NCI-H82 (cell line): Measurements from ENCODE around the gene DMRTB1.

Experiments
- DNase-seq: peaks from one replicate; lab custom pipeline; 2025; lab: John Stamatoyannopoulos, UW

Gene DMRTB1

DNA sequence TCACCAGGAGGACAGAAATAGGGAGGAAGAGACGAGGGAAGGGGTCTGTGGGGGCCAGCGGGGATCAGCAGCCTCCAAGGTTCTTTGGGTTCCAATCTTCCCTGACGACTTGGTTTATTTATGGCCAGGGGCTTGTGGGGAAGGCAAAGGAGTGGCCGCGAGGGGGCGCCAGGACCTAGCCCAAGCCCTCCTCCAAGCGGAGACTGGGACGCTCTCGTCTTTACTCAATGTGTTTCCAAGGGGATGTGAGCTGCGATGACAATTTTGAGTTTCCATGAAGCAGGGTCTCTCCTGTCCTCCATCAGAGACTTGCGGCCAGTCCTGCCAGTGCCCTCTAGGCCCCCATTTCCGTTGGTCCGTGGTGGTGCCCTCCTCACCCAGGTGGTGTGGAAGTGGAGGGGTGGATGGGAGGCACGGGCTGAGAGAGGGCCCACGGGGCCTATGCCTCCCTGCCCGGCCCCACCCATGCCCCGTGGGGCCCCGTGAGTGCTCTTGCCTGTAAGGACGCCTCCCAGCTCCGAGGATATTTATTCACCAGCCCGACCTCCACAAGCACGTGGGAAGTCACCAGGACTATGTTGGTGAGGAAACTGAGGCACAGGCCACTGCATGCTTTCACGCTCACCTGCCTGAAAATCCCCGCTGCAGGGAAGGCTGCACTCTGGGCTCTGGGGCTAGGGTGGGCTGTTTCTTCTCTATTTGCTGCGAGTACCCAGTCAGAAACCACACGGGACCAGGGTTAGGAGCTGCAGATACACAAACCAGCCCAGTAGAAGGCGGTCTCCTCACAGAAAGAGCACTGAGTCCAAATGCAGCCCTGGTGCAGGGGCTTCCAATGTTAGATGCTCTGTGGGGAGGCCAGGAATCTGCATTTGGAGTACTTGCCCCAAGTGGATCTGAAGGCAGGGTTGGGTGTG, 26.5 kb downstream of the DMRTB1 start:
- DNase-seq = peak; percentile 93

DNA sequence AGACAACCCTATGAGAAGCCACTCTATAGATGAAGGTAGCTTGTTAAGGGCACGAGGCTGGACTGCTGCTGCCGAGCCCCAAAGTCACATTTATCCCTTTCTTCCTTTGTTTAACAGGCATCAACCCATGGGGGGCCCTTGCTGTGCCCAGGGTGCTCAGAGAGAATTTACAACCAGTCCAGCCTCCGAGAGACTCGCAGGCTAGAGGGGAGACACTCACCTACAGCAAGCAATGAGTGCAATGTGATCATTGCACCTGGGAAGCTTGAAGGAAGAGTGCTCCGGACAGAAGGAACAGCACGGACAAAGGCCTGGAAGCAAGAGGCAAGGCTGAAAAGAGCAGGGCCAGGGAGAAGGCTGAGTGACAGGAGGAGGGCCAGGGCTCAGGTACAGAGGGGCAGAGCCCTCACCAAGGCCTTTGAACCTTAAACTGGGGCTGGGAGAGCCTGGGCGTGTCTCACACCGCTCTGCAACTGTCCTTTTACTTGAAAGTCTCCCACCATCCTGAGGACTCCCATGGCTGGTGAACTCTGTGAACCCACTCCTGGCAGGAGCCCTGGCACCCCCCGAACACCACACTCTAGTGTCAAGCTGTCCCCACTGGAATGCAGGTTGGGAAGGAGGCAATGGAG, 27.3 kb downstream of the DMRTB1 start:
- no peak for DNase-seq

DNA sequence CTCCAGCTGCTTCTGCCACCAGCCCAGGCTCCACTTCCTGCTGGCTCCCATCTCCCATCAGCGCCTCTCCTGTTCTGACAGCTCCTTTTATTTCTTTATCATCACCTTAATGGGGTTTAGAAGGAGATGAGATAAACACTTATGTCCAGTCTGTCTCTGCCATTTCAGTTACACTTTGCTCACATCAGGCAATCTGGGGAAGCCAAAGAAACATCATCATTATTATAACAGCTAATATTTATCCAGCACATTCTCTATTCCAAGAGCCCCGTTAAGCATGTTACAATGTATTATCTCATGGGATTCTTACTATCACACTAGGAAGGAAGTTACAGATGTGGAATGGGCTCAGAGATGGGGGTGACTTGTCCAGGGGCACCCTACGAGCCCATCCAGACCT, 31.2 kb downstream of the DMRTB1 start:
- no peak for DNase-seq

DNA sequence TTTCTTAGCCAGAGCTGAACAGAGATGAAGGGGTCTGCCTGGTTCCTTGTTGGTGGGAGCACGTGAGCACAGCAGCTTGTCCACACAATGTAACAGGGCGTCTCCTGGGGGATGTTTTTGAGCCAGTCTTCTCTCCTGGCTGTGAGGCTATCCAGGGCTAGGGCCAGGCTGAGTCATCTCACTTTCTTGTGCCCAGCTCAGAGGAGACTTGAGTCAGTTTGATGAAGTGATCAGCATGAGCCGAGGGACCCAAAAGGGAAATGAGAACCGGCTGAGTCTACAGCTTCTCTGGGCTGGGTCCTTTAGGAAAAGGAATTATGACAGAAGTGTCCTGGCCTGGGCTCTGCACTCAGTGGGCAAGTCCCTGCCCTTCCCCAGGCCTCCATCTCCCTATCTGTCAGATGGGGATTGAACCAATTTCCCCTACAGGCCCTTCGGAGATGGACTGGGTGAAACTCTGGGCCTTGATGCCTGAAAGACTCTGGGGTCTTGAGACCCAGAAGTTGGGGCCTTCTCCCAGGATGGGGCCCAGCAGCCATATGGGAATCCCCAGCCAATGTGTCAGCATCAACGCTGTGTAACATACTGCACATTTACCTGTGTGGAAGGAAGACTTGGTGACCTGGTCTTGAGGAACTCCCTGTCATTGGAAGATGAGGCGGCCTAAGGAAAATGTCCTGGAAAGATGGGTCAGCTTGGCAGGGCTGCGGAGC, 36.6 kb downstream of the DMRTB1 start:
- no peak for DNase-seq

DNA sequence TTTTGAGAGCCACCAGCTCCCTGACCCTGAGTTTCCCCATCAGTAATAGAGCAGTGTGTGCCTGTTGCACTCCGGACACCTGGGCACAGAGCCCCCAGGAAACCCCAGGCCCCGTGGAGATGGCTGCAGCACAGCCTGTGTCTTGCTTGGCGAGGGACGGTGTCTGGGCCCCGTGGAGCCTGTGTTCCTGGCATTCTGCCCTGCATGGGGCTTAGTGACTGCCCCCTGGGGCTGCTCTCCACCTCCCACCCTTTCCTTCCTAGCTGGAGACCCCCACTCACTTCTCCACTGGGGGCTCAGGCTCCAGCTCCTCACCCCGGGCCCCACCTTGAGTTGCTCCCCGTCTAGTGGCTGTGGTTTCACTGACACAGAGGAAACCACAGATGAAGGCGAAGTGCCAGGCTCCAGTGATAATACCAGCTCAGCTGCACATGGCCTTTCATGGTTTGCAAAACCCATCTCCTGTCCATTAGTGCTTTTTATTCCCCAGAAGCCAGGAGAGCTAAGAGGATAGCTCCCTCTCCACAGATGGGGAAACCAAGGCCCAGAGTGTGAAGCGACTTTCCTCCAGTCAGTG, 39.4 kb downstream of the DMRTB1 start:
- no peak for DNase-seq

DNA sequence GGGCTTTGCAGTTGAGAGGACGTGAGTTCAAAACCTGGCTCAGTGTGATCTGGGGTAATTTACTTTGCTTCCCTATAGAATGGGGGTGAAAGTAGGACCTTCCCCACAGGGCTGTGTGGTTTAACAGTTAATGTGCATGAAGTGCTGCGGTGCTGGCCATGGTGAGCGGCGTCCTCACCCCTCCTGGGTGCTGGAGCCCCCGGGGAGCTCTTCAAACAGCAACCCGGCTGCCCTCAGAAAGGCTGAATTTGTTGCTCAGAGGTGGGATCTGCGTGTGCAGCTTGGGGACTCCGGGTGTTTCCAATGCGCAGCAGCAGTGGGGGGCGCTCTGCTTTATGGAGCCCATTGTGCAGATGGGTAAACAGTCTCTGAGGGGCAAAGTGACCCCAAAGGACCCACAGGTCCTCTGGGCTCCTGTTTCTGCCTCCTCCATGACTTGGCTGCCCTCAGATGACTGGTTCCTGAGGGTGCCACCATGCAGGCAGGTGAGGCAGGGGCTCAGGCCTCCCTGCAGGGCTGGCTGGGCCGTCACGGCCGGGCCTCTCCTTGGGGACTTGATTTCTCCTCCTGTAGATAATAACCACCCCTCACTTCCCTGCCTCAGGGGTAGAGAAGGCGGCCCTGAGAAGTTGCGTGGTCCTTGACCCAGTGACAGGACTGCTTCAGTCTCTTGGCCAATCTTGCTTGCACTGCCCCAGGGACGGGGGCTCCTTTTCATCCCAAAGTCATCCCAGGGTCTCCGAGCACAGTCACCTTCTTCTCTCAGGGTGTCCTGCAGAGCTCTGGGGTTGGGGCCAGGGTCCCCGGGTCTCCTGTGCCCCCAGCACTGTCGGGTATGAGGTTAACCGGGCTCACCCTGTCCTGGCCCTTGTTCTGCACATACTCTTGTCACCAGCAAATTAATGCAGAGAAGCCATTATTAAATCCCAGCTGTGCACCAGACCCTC, 40.3 kb downstream of the DMRTB1 start:
- no peak for DNase-seq

DNA sequence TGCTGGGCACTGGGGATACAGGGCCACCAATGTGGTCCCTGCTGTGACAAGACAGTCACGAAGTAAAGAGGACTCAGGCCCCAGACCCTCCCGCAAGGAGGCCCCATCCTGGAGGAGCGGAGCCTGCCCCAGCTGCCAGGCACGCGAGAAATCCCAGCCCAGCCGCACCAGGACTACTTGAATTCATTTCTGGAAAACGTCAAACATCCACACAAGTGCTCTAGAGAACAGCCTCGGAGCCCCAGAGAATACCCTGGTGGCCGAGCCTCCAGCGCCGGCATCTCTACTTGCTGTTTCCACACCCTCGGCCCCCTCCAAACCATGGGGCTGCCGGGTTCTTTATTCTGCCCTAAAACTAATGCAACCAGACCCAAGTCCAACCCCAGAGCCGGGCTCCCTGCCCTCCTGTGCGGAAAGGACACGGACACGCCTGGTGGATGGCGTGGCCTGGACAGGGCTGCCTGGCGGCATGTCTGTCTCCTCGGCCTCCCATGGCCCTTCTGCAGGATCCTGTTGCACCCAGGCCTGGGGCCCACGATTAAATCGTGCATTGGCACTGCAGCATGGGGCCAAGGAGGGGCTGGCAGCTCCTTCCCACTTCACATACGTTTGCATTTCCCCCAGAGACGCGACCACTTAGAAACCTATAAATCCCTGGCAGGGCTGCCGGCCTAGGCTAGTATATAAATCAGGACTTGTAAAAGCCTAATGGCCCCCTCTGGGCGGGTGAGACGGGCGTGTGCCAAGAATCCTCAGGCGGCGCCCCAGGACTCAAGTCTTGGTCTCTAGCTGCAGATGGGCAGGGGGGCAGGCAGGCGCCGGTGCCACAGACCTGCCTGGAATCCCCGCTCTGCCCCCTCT, 41.2 kb downstream of the DMRTB1 start:
- DNase-seq = no peak

DNA sequence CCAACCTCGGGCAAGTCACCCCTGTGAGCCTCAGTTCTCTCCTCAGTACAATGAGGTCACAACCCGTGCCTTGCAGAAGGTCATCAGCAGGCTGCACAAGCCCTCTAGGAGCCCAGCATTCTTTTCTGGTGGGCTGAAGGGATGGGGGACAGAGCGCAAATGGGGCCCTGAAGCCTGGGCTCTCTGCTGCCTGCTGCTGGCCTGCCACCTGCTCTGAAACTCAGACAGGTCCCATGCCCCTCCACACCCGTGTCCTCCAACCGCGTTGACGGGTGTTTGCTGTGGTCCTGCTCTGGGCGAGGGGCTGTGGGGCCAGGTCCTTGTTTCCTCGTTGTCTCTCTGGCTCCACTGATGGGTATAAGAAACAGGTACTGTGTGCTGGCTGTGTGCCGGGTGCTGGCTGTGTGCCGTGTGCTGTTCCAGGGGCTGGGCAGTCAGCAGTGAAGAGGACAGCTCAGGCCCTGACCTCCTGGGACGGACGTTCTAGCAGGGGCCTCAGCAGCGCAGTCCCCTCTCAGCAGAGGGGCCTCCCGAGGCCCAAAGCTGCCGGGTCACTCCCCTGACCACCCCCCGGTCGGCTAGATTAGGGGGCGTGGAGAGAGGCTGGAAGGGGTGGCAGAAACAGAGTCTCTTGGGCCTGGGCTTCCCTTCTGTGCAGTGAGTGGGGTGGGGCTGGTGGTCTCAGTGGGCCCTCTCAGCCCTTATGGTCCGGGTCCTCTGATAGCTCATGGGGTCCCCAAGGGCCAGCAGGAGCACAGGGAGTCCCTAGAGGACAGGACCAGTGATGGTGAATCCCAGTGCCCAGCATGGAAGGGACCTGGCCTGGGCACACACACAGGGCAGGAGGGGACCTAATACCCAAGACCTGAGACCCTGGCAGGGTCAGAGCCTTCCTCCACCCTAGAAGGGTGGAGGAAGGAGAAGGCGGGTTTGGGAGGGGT, 42.1 kb downstream of the DMRTB1 start:
- DNase-seq = no peak

DNA sequence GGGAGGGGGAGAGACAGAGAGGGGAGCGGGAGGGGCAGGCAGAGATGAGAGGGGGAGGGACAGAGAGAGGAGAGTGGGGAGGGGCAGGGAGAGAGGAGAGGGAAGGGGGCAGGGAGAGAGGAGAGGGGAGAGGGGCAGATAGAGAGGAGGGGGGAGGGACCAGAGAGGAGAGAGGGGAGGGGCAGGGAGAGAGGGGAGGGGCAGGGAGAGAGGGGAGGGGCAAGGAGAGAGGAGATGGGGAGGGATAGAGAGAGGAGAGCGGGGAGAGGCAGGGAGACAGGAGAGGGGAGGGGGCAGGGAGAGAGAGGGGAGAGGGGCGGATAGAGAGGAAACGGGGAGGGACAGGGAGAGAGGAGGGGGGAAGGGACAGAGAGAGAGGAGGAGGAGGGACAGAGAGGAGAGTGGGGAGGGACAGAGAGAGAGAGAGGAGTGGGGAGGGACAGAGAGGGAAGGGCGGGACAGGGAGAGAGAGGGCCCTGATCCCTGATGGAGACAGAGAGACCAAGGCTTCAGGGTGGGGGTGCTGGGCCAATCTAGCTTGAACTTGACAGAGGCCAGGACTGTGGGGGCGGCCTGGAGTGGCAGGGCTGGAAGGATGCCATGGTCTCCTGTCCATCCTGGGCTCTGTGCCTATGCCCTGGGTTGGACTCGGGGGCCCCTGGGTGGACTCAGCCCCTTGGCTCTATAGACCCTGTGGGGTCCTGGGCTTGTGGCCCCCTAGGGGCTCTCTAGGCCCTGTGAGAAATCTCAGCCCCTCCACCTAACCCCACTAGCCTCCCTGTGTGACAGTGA, 43.6 kb downstream of the DMRTB1 start:
- peak; percentile 92 for DNase-seq

DNA sequence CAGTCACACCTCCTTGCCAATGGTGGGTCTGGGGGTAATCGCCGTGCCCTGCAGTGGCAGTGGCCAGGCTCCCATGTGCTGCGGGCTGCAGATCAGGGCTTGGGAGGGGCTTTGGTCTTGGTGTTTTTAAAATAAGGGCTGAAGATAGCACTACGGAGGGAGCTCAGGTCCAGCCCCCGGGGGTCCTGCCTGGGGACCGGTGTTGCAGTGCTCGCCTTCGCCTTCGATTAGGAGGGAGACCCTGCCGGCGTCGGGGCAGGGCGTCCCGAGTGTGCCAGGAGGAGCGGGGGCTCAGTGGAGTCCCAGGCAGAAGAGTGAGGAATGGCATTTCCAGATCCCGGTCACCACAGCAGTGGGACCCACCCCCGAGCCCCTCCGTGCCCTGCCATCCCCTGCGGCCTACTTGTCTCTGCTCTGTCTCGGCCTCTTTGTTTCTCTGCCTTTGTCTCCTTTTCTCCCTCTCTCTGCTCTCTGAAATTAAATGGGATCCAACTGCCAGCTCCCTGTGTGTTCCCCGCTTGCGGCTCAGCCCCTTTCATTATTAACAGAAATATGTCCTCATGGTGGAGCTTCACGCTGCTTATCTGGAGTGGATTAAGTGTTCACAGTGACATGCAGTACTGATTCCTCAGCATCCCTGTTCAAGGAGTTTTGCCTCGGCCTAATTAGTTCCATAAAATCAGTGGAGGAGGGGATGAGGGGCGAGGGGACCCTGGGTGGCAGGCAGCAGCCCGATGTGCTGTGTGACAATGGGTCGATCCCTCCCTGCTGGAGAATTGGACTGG, 44.4 kb downstream of the DMRTB1 start:
- peak; percentile 39 for DNase-seq

DNA sequence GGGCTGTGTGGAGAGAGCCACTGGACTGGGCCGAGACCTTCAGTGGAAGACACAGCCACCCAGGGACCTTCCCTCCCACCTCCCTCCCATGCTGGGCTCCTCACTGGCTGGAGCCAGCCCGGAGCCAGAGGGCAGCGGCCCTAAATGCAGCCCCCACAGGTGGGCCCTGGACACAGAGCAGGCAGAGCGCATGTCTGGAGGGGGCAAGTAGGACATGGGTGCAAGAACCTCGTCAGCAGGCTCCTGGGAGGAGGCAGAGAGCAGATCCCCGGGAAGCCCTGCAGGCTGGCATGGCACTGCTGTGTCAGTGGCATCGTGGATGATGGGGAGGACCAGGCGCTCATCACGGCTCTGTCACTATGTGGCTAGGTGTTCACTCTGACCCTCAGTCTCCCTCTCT, 45.7 kb downstream of the DMRTB1 start:
- no peak for DNase-seq

DNA sequence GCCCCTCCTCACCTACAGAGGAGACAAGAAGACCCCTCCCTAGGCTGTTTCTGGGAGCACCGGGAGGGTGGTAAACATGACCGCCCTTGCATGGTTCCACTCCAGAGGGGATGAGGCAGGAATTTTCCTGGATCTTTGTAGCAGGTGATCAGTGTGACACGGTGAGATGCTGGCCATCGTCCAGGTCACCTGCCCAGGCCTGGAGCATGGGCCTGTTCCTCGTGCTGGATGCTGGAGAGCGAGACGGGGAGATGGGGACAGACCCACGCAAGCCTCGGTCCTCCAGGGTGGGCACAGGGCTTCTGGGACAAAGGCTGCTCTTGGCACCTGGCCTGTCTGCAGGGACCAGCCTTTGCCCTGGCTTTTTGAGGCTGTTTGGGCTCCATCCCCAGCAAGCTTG, 46.2 kb downstream of the DMRTB1 start:
- DNase-seq = no peak

DNA sequence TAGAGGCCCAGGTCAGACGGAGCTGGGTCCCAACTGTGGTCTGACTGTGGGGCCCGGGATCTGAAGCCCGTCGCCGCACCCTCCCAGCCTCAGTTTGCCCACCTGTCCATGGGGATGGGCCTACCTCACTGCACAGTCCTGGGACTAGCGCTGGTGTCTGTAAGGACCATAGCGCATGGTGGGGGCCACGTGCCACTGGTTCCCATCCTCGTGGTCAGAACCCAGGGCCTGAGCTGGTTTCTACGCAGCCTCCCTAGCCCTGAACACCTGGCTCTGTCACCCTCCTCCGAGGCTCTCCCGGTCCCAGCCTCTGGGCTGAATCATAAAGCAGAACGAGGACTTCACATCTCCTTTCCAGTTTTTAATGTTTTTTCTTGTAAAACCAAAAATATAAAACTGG, 46.7 kb downstream of the DMRTB1 start:
- no peak for DNase-seq

DNA sequence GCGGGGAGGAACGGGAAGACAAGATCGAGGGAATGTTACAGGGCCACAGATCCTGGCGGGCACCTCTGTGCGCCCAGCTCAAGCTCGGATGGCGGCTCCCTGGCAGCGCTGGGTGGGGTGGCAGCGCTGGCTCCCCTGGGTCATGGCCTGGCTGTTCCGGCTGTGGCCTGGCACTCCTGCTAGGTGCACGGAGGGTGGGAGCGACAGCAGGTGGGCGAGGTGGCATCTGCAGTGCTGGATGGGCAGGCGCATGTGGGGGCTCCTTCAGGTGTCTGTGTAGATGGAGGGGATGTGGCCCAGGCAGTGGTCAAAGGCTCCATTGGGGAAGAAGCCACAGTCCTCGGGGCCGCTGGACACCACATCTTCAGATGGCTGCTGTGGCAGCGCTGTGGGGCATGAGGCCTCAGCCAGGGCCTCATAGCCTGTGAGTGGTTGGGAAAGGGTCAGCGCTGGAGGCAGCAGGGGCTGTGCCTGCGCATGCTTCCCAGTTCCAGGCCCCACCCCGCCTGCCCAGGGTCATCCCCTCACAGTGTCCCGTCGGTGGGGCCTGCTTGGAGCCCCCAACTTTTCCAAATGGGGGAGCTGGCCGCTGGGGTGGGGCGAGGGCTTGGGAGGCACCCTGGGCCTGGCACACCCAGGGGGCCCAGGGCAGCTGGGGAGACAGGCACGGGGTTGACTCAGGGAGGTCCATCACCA, 47.3 kb downstream of the DMRTB1 start:
- DNase-seq = no peak

DNA sequence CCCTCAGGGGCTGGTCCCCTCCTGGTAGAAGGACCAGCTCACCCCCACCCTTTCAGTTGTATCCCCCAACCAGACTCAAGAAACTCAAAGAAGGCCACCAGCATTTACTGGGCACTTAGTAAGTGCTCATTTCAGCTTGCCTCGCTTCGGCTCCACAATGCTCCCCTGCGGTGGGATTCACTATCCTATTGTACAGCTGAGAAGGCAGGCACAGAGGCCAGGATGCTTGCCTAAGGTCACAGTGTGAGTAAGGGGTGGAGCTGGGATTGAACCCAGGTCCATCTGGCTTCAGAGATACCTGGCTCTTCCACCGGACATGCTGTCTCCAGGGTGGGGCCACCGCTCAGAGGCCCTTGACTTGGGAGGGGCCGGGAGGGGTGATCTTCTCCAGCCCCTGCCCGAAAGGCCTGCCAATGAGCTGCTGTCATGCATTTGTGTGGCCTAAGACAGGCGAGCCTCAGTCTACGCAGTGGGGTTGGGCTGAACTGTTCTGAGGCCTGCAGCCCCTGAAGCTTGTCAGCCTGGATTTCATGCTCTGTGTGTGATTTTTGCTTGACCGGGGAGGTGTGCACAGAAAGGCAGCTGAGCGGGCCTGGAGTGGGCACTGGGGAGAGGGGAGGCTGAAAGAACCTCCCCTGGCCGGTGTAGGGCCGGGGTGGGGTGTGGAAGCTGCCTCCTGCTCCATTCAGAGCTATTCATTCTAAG, 48.1 kb downstream of the DMRTB1 start:
- no peak for DNase-seq
